Fibroblast of skin of left quadriceps (primary cell): ENCODE measurements around the gene ACAD8.
"Not testable (repeated sequence)": the region's sequence is repeated elsewhere in the genome, so short reads cannot be mapped to it uniquely, and the experiment has no call there.

Experiments used
- DNase-seq, 2 experiments: peaks; one replicate each; pipeline ENCODE4 v3.0.0-alpha.2; 2013; ENCODE audit warnings: low read depth in 2 of 2

ACAD8 gene

DNA sequence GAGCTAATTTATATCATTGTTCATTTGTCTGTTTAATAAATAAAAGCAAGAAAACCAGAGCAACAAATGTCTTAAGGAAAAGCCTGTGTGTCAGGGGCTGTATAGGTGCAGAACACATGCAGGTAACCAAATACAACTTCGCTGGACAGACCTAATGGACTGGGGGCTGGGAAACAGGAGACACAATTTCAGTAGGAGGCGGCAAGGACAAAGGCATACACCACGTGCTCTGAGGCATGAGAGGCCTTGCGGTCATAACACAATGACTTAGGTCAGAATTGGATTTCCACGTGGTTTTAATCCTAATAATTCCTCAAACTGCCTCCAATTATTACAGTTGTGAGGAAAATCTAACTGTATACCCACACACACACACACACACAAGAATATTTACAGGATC lies 14.1 kb downstream of the ACAD8 start:
- no peak for DNase-seq

DNA sequence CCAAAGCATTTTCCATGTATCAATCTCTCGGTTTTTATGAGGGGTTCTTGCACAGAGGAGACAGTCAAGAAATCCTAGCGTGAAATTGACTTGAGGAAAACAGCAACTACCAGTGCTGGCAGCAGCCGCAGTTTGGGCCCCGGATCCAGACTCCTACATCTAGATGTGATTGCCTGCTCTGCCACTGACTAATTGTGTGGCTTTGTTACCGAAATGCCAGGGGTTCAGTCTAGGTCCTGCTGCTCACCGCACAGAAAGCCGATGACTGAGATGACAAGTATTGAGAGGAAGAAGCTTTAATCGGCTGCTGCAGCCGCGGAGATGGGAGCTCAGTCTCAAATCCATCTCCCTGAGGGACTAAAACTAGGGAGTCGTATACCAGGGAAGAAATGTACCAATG lies 14.6 kb downstream of the ACAD8 start:
- DNase-seq = no peak

DNA sequence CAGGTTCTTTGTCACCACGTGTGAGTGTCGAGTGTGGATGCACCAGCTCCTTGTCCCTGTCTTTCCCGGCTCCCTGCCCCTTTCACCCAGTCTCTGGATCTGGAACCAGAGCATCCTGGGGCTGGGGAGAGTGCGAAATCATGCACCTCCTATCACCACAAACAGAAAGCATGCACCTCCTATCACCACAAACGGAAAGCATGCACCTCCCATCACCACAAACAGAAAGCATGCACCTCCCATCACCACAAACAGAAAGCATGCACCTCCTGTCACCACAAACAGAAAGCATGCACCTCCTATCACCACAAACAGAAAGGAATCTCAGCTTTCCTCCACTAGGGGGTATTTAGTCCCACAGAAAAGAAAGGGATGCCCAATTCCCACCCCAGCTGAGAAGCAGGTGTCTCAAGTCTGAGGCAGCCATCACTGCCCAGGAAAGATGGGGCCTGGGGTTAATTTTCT lies 16.9 kb downstream of the ACAD8 start:
- DNase-seq = no peak

DNA sequence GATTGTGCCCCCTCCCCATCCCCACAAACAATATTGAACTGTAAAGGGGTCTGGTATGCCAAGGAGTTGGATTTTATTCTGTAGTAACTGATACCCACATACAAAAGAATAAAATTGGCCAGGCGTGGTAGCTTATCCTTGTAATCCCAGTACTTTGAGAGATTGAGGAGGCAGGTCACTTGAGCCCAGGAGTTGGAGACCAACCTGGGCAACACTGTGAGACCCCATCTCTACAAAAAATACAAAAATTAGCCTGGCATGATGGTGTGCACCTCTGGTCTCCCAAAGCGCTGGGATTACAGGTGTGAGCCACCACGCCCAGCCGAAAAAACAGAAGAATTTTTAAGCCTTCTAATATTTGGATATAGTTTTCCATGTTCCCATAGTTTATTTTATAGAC lies 18.6 kb downstream of the ACAD8 start:
- DNase-seq = no peak

DNA sequence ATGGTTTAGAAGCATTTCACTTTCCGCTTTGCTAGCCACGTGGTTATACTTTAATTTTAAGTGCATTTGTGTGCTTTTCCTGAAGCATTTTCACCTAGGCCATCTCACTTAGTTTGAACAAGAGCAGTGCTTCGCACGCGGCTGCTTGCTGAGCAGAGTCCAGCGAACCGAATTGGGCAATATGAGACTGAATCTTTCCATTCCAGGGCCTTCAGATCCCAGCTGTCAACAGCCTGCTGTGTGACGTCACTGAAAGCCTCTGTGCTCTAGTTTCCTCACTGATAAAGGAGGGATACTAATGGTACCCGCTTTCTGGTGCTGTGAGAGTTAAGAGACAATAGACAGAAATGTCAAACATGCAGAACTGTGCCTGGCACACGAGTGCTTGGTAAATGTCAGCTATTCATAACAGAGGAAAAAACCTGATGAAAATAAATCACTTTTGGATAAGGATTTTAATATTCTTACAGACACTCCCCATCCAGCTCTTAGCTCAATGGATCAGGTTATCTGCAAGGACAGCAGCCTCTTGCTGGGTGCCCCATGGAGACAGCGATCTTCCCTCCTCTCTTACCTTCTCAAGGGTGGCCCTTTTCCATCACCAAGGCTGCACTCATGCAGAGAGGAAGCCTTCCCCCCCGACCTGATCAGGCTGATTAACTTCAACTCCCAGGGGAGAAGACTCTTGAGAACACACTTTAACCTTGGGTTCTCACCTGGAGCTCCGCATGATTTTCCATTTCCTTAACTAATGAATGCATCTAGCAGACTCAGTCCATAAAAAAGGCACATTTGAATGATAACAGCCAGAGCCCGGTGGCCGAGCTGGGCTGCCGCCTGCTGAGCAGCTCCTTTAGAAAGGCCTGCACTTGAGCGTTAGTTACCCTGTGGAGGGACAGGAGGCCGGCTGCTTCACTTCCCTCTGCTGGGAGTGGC lies 19.3 kb downstream of the ACAD8 start:
- DNase-seq = no peak

DNA sequence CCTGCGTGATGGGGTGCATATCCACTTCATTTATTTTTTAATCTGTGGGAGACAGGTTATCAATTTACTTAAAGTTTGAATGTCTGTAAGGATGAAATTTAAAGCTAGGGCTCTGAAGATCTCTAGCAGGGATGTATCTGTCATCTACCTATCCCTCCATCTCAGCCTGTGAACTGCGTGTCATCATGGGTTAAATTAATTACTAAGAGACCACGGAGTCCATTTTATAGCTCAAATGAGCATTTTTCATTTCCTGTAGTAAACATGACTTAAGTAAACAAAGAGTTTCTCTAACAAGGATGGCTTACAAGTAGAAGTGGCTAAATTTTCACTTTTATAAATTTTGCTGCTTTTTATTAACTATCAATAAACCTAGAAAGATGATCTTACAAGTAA lies 19.9 kb downstream of the ACAD8 start:
- DNase-seq = no peak

DNA sequence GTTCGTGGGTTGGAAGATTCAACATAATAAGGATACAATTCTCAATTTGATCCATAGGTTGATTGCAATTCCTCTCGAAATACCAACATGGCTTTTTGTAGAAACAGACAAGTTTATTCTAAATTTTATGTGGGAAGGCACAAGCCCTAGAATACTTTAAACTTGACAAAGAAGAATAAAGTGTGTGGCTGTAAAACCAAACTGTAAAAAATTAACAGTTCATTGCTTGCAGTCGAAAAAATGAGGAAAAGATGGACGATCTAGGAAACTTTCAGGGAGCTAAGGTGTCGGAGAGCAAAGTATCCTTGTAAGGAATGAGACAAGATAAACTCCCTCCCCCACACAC lies 21.8 kb downstream of the ACAD8 start:
- DNase-seq = no peak

DNA sequence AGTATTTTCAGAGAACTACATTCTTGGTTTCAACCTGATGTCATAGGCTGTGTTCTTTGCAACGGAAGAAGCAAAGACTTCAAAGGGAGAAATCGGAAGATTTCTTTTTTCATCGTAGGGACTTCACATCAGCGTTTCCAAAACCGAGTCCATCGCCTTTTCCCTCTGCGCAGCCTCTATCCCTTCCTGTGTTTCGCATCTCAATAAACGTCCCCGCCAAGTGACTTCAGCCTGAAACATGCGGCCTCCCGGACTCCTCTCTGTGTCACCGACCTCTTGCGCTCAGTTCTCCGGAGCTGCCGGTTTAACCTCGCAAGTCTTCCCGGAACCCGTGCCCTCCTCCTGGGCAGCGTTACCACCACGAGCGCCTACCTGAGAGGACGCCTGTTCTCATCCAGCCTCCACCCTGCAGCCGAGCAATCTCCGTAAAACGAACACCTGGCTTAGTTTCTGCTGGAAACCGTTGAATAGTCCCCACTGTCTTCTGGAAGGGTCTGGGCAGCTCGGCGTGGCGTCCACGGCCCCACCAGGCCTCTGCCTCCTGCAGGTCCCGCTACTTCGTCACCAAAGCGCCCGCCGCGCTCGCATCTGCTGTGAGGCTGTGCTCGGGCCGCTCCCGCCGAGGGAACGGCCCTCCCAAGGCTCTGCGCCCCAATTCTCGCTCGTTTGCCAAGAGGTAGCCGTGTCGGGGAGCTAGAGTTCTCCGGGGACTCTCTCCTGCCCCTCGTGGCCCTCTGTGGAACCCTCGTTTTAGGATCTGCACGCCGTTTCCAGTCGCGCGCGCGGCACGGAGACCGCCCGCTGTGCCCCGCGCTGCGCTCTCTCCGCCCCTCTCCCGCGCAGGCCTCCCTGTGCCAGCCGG lies 22.4 kb downstream of the ACAD8 start, which contains the start of gene GLB1L3:
Gene GLB1L3, plus strand, starts transcription at position 846 of the 862 bp plus-strand sequence. CDS start 362 bp downstream, outside the sequence.
- DNase-seq = no peak

DNA sequence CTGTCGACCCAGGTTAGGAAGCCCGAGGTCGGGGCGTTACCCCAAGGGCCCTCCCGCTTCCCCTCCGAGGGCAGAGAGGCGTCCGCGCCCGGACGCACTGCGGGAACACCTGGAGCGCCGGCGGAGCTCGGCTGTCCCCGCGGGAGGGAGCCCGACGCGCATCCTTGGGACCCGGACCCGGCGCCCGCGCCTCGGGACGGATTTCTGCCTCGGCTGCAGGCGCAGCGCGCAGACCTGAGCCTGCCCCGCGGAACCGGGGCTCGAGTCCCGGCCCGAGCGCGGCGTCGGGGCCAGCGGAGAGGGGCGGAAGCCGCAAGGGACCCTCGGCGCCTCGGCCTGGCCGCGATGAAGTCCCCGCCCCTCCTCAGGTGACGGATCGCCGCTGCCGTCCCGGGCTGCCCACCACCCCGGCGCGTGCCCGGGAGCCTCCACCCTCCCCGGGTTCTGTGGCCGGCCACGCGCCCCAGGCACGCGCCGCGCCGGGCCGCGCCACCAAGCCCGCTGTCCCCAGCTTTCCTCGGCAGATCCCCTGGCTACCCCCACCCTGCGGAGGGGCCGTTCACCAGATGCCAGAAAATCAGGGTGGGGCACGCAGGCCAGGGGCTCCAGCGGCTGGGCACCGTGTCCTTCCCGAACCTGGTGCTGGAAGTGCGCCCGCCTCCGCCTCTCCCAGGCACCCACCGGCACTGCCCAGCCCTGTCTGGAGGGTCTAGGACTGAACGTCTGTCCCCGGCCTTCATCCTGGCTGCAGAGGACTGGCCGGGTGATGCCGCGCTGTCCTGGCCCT lies 23.2 kb downstream of the ACAD8 start:
- DNase-seq = no peak

DNA sequence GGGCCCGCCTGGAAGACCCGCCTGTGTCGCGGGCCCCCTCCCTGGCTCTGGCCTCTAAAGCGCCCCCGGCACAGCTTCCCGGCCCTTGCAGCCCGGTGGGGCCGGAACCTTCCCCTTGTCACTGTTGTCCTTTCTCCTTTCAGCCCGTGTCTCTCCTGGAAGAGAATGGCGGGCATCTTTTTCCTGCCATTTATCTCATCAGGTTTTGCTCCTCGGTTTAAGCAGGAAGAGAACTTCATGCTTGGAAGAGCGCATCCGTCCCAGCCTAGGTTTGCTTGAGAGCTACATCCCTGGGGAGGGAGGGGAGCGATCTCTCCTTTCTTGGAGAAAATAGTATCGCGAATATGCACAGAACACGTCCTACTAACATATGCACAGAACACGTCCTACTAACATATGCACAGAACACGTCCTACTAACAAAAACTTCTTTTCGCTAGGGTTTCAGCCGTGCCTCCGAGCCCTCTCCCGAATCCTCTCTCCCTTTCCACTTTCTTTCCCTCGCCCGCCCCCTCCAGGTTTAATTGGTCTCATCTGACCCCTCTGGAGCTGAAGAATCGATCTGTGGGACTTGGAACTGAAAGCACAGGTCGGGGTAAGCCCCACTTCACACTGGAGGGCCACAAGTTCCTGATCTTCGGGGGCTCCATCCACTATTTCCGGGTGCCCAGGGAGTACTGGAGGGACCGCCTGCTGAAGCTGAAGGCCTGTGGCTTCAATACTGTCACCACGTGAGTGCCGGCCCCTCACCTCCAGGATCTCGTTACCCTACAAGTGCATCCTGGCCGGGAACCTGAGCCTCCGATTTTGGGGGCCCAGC lies 24.0 kb downstream of the ACAD8 start:
- no peak for DNase-seq

DNA sequence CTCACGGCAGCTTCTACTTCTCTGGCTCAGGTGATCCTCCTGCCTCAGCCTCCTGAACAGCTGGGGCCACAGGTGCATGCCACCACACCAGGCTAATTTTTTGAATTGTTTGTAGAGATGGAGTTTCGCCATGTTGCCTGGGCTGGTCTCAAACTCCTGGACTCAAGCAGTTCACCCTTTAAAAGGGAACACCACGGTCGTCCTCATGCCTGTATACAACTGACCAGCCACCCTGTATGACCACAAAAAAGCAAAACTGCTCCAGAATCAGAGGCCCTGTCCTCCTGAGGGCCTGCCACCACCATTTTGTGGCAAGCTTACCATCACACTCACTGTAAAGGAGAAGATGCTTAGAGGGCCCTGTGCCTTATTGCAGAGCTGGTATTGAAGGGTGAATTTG lies 25.0 kb downstream of the ACAD8 start:
- no peak for DNase-seq

DNA sequence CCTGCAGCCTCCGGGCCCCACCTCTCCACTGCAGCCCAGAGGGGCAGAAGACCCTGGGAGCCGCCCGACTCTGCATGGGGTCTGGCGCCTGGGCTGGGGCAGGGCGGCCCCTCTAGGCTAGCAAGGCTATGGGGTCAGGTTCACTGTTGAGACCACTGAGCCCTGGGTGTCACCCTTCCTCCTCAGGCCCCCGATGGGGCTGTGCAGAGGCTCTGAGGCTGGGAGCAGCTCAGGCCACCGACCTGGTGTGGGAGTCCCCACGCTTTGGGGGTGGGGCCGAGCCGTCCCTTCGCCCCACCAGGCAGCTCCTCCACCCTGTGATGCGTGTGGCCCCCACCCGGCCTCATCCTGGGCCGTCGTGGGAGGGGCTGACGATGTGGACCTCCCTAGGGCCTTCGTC lies 28.3 kb downstream of the ACAD8 start:
- not testable (repeated sequence) for DNase-seq

DNA sequence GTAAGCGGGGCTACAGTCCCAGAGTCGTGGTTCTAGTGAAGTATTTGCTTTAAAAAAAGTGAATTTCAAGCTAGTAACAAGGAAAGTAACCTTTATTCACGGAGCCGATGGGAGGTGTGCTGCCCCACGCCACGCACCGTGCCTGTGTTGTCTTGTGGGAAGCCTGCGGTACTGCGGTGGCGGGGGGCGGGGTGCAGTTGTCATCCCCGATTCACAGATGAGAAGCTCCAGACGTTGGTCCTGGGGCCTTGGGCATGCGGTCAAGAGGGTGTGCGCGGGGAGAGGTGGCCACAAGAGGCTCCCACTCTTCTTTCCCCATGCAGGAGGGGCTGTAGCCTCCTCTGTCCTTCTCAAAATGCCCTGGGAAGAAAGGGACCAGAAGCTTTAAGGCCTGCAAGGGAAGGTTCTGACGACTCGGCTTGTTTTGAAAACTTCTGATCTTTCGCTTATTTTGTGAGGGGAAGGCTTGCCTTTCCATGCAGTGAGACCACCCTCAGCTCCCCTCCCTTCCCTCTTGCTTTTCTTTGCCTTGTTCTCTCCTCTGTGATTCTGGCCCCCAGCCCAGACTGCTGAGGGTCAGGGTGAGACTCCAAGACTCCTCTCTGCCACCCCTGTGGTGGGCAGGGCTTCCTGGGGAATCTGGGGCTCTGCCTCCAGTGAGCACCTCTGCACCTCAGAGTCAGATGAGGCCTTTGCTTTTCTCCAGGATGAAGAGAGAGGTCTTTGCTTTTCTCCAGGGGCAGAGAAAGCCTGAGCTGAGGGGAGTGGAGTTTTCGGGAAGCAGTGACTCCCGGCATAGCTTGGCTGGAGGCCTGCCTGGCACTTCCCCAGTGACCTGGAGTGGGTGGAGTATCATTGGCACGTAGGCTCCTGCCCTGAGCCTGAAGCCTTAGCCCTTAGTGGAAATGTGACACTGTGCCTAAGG lies 29.0 kb downstream of the ACAD8 start:
- no peak for DNase-seq

DNA sequence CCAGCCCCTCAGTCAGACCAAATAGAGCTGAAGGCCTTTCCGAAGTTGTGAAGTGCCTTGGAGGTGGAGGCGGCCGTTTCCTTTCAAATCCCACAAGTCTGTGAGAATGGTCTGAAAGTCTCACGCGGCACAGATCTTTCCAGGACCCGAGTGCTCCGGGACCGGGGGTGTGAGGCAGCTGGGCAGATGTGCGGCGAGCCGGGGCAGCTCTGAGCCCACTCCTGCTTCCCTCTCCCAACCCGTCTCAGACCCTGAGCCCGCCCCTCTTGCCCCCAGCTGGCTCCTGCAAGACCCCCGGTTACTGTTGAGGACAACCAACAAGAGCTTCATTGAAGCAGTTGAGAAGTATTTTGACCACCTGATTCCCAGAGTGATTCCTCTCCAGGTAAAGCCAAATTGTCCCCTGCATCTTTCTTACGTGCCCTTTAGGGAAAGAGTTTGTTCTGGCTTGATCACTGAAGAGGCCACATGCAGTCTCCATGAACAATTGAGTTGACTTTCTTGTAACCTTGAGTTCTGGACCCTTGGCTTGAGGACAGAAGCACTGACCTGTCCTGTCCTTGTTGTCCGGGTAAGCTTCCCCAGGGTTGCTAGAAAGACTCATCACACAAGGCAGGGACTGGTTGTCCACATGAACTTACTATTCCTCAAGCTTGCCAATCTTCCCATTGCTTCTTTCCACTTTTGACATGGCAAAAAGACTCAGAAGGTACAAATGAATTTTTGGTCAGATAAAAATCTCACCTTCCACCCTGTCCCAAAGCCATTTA lies 30.3 kb downstream of the ACAD8 start:
- no peak for DNase-seq

DNA sequence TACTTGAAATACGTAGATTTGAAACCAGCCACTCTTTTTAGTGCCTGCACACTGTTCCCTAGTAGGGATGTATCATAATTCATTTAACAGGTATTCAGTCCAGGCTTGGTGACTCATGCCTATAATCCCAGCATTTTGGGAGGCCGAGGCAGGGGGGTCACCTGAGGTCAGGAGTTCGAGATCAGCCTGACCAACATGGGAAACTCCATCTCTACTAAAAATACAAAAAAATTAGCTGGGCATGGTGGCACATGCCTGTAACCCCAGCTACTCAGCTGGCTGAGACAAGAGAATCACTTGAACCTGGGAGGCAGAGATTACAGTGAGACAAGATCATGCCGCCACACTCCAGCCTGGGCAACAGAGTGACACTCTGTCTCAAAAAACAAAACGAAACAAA lies 31.0 kb downstream of the ACAD8 start:
- DNase-seq = not testable (repeated sequence)

DNA sequence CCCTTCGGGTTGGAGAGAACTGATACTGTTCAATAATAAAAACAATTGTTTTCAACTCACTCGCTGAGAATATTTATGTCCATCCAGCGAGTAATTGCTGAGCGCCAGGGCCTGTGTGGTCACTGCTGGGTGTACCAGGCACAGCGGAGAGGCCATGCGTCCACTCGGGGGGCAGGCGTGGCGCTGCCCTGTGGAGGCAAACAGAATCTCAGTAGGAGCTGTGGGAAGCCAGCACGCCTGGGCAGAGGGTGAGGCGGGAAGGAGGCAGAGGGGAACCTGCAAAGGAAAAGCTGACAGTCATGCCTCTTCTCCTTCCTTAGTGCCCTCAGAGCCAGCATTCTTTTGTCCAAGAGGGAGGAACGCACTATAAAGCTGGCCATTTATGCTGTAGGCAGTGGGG lies 34.2 kb downstream of the ACAD8 start:
- DNase-seq = no peak

DNA sequence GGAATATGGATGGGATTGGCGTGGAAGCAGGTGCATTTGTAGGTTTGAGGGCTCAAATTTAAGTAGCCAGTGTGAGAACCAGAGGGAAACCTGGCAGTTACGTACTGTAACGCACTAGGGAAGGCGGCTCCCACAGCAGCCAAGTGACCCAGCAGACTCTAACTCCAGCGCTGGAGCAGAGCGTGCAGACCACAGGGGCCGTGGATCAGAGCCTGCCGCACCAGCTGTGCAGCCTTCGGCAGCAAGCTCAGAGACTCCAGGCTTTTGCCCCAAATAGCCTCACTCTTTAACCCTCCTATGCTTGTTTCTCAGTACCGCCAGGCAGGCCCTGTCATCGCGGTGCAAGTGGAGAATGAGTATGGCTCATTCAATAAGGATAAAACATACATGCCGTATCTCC lies 35.1 kb downstream of the ACAD8 start:
- no peak for DNase-seq

DNA sequence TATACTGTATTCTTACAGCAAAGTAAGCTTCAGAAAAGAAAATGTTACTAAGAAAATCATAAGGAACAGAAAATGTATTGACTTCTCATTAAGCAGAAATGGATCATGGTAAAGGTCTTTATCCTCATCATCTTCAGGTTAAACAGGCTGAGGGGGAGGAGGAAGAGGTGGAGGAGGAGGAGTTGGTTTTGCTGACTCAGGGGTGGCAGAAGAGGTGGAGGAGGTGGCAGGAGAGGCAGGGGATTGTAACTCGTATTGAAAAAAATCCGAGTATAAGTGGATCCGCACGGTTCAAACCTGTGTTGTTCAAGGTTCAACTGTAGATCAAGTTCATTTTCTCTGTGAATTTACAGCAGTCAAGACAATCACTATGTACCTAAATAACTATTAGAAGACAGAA lies 35.8 kb downstream of the ACAD8 start:
- no peak for DNase-seq

DNA sequence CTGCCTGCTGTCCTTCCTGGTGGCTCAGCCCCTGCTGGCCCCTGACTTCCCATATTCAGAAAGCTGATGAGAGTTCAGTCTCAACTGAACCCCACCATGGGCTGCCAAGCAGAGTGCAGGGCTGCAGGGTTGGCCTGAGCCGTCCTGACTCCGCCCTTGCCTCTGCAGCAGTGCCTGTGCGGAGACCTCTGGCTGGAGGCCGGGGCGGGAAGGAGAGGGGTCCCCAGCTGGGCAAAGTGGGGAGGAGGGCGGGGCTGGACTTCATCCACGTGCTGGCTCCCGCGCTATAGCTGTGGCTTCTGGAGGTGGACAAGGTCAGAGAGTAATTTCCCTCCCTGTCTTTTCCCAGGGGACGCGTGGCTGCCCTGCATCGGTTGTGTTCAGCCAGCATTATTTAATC lies 36.4 kb downstream of the ACAD8 start:
- DNase-seq = no peak
